ENCODE results near the gene HEXB.

Gene HEXB

DNA sequence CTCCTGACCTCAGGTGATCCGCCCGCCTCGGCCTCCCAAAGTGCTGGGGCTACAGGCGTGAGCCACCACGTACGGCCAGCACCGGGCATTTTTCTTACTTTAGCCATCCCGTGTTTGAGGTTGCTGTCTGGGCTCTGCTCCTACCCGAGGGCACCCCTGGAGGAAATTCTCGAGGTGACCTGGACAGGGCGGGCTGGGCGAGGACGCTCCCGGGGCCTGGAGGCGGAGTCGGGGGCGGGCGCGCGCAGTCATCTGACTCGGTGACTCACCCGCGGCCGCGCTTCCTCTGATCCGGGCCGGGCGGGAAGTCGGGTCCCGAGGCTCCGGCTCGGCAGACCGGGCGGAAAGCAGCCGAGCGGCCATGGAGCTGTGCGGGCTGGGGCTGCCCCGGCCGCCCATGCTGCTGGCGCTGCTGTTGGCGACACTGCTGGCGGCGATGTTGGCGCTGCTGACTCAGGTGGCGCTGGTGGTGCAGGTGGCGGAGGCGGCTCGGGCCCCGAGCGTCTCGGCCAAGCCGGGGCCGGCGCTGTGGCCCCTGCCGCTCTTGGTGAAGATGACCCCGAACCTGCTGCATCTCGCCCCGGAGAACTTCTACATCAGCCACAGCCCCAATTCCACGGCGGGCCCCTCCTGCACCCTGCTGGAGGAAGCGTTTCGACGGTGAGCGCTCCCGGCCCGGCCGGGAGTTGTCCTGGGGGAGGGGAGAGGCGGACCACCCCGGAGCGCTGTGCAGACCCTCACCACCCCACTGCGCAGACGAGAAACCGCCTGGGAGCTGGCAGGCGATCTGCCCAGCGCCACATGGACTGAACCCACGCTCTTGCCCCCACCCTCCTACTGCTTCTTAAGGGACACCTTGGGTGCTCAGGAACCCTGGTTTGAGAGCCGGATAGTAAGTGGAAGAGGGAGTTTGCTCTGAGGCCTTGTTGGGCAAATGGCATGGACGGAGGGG is at the start of gene HEXB:
Gene HEXB (plus strand): TSS at position 334 of the 952 bp plus-strand sequence. CDS start 28 bp downstream, at position 362.
- peak; percentile 84 for DNase-seq (ENCODE audit: low spot score)

DNA sequence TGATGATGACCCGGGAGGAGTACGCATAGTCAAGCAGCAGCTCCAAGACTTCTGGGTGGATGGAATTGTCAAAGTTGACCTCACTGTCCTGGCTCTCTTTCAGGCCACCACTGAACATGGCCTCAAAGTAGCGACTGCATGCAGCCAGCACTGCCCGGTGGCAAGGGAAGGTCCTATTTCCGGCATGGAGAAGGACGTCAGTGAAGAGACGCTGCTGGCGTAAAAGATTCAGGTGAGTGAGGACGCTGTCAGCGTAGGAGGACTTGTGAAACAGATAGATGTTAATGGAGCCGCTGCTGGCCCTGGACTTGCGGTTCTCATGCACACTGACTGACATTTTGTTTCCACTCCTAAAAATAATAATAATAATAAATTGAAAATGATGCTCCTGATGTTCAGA is 48.9 kb upstream of the HEXB start:
- DNase-seq (ENCODE audit: low spot score) = no peak

DNA sequence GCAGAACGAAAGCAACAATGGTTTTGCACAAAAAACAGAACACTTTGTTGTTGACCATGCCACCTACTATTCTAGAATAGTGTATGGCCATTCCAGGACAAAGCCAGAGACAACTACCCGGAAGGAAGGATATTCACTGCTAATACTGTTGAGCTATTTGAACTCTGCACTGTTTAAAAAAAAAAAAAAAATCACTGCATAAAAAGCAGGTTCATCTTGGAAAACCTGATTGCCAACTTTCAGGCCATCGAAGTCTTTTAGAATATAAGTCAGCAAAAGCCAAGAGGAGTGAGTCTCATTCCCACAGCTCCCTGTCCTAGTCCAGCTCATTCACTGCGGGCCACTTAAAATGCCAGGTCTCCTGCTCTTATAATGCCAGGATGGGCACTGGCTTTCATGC is 48.5 kb upstream of the HEXB start:
- DNase-seq (ENCODE audit: low spot score) = no peak

DNA sequence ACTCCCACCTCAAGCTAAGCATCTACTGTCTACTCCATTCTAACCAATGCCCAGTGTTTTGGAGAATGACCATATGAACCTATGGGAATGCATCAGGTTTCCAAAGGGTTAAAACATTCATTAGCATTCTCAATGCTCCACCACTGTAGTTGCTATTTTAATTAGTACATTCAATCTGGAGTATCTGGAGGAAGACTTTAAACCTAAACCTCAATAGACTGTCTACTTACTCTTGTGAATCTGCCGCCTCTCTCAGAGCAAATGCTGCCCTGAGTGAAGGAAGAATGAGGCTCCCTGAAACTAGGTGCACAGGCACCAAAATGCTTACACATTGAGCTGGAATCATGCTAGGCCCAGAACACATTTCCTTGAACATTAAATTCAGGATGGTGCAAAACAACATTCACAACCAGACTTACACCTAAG is 46.5 kb upstream of the HEXB start:
- DNase-seq (ENCODE audit: low spot score) = no peak

DNA sequence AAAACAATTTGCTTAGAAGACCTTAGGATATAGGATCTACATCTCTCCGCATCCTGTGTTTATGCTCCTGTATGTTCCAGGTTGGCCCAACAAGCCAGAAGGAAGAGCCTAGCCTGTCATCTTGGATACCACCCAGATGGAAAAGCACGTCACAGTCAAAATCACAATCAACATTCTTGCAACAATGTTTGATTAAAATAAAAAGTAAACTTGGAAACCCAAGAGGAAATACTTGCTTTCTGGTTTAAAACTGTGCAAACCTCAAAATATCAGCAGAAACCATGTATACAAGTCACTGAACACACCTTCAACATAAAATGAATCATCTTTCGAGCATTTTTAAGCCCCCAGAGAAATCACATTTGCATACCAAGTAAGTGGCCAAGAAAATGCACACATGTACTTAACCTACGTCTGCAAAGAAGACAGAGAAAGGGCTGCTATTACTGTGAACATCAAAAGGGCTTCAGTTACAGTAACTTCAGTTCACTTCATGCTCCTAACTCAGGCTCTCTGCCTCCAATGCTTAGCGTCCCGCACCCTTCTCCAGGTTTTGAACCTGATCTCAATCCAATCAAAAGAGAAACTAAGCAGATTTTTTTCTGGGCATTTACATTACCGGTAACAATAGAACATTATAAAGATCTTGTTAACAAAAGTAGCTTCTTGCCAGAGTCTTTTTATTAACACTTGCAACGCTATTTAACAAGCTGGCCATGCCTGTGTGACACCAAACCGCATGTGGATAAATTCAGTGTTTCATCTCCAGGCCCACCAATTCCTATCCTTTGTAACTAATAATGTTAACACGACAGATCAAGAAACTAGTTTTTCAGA is 45.8 kb upstream of the HEXB start:
- DNase-seq (ENCODE audit: low spot score) = peak; percentile 26

DNA sequence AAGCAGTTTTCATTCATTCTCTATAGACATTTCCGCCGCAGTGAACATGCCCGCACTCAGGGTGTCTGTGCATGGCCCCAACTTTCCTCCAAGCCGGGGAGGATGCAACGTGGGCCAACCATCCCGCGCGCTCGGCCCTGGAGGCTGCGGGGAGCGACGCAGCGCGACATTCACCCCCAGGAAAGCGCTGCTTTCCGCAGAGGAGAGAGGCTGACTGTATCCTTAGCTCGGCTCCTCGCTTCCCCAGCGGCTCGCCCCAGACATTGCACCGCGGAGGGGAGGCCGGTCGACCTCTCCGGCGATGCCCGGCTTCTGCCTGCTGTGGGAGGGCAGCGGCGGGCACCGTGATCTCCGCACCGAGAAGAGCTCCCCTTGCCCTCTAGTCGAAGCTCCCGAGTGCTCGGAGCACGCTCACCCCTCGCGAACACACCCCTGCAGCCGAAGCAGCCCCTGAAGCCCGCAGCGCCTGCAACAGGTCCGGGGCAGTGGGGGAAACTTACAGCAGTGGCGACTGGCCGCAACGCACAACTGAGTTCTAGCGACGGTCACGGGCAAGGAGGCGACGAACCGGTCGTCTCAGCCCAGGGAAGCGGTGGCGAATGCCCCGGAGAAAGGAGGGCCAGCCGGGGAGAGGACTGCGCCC is 45.1 kb upstream of the HEXB start:
- peak; percentile 38 for DNase-seq (ENCODE audit: low spot score)

DNA sequence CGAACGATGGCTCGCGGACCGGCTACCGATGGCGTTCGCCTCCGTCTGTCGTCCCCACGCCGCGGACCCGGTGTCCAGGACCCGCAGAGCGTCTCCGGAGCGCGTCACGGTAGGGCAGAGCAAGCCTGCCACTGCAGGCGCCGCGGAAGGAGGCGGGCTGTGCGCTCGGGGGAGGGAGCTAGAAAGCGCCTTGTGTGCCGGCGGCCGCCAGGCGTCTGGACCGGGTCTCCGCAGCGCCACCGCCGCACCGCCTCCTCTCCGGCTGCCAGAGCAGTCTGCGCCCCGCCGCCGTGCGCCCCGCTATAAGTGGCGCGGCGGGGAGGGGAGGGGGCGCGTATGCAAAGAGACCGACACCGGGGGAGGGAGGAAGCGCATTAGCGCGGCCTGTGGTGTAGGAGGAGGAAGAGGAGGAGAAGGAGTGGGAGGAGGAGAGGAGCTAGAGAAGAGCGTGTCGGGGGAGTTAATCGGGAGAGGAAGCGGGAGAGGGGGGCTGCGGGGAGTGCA is 44.5 kb upstream of the HEXB start, which contains the start of gene ENC1:
Gene ENC1 (minus strand): TSS at position 279 of the 504 bp plus-strand sequence. CDS start 4,243 bp downstream, outside the sequence.
- peak; percentile 84 for DNase-seq (ENCODE audit: low spot score)

DNA sequence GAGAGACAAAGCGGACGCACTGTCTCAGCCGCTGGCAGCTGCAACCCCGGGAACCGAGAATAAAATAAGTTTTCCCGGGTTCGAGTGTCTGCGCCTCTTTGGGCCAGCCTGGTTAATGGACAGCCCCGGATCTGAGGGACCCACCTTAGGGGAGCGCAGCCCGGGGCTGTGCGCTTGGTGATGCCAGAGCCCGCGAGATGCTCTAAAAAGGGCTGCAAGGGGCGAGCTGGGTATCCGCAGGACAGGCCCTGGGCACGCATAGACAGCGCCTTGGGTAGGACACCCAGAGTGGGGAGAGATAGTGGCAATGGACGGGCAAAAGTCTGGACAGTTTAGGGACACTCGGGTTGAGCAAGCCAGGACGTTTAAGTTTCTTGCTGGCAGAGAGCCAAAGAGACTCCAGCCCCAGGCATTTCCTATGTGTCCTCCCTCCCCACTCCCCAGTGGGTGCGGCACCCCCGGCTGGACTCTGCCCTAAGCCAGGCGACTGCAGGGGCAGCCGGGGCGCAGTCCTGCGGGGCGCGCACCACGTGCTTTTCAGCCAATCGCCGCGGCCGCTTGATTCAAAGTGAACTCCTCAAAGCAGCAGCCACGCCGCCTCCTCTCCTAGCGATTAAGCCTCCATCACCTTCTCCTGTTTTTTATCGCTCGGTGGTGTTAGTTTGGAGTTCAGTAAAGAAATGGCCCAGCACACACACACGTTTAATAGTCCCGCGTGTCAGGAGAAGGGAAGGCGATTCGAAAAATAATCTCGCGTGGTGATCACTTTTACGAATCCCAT is 43.9 kb upstream of the HEXB start:
- DNase-seq (ENCODE audit: low spot score) = peak; percentile 91

DNA sequence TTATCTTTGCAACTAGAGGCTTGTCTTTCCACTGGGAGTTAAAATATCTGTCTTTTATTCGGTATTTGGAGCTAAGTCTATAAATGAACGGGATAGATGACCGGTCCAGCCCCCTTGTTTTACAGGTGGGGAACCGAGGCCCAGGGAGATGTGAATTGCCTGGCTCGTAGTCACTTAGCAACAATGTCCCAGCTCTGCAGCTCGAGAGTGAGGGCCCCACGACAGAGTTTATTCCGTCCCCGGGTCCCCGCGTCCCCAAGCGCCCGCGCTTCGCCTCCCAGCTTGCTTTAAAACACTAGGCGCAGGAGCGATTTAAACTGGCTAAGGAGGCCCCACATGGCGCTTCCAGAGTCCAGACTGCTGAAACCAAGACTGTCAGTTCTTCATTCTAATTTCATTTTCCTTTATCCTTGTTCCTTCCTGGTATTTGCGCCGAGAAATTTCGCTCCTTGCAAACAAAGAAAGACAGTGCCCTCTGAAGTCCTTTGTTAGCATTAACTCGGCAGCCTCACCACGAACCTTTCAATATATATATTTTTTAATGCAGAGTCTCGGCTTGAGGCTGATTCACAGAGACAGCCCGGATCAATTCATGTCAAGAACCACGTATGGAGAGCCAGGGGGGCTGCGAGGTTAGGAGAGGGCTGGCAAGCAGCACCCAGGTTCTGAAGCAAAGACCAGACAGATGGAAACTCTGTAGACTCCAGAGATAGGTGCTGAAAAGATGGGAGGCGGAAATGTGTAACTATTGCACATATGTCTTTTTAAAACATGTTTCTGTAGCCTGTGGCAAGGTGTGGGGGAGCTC is 43.1 kb upstream of the HEXB start:
- DNase-seq (ENCODE audit: low spot score) = peak; percentile 80

DNA sequence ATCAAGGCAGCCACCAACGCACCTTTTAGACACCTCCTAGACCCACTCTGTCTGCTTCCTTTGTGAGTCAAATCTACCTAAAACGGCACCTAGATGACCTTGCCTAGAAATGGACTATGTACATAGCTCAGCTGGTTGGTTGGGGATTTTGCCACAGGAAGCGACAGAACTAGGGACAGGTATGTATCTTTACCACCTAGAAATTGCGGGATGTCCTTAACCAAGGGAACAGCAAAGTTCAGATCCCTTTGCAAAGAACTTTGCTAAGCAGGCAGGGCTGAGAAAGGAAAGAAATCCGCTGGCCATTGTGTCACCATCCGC is 42.5 kb upstream of the HEXB start:
- peak; percentile 17 for DNase-seq (ENCODE audit: low spot score)

DNA sequence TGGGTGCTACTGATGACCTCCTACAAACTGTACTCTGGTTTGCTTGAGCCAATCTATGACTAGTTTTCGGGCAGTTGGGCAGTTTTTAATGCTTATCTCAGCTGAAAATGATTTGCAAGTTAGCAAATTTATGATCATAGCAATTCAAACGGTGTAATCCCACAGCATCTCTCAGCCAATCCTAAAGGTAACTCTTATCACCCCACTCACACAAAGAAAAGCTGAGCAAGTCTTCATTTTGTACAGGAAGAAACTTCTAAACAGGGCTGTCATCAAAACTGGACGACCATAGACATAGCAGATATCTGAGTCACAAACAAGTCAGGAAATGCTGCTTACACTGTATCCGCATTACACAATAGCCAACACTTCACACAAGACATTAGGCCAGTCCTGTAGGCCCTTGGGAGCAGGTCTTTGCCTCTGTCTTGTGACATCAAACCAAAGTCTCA is 41.9 kb upstream of the HEXB start:
- peak; percentile 99 for DNase-seq (ENCODE audit: low spot score)

DNA sequence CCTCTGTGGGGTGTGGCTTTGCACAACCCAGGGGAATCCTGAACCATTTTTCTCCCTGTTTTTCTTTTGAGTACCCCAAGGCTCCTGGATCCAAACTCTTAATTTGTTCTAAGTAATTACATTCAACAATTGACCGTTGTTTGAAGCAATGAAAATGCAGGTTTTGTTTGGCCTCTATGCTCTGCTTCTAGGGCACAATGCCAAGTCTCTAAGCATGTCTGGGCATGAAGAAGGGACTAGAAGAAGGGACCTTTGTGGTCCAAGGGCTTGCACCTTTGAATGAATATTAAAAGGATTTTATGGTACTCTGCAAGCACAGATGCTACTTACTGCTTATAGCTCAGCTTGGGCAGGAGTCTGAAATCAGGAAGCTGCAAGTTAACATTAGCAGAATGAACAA is 37.9 kb upstream of the HEXB start:
- DNase-seq (ENCODE audit: low spot score) = no peak

DNA sequence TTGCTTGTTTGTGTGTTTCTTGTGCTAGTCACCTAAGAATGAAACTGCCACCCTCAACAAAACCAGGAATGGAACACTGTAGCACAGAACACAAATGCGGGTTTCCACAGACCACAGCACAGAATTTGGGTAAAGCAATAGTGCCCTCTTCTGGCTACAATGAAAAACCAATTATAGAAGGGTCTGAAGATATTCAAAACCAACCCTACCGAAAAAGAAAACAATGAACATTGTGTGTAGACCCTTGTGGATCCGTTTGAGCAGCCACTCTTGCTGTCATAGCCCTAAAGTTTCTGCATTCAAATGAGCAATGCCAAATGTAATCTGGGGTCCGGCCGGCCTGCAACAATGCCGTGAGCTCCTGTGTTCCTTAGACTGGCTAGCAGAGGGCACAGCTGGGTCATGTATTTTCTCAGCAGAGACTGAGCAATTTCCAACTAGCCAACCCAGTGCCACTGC is 36.2 kb upstream of the HEXB start:
- peak; percentile 65 for DNase-seq (ENCODE audit: low spot score)

DNA sequence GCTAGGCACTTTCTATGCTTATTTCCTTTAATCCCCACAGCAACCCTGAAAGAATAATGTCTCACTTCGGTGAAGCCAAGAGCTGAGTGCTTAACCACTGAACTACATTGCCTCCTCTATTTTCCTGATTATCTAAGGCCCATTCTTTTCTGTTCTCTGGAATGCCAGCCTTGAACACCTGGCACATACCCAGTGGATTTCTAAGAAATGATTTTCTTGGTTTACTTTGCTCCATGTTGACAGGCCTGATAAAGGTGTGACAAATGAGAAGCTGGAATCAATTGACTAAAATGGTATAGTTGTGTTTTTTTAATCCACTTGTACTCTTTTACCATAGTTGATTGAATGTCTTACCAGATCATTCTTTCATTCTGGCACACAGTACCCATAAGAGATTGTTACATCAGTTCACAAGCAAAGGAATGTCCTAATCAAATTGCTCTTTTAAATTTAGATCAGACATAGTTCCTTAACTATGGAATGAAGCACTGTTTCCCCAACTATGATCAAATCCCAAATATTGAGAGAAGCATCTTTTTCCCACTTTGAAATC is 35.5 kb upstream of the HEXB start:
- DNase-seq (ENCODE audit: low spot score) = no peak

DNA sequence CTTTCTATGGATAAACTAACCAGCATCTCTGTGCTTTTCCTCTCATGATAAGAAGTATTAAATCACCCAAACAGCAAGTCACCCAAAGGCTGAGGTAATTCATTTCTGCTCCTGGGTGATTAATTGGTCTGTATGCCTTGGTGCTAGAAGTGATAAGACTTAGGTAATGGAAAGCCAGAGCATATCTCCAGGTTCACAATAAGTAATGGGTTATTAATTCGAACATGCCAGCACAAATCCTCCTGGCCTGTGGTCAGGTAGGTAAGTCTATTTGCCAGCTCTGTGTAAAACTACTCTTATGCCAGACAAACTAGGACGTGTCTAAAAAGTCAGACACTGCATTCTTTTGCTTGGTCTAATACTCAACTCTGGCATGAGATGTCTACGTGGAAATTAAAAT is 33.3 kb upstream of the HEXB start:
- no peak for DNase-seq (ENCODE audit: low spot score)

DNA sequence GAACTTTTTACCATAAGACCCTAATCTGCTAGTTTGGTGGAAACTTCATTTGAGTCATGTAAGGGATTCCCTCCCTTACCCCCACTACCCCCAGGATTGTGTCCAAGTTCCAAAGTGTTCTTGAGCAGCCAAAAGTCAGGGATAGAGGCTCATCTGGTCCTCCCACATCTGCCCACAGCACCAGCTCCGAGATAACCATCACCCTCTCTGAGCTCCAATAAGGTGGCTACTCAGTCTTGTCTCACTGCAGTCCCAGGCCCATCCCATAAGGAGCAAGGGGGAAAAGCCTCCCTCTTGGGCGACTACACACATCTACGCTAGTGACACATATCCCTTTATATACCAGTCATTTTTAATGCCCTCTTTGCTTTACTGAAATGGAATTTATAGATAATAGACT is 32.5 kb upstream of the HEXB start:
- DNase-seq (ENCODE audit: low spot score) = no peak

DNA sequence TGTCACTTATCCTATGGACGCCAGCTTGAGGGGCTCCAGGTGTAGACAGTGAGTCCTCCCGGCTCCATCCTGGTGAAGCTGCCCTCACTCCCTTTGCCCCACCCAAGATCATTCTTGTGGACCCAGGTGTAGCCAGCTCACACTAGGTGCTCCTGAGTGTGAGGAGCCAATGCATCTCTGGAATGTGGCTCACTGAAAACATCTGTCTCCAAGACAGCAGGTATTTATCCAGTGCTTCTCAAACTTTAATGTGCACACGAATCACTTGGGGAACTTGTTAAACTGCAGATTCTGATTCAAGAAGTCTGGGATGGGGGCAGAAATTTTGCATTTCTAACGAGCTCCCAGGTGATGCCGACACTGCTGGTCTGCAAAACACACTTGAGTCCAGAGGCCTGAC is 31.0 kb upstream of the HEXB start:
- DNase-seq (ENCODE audit: low spot score) = no peak

DNA sequence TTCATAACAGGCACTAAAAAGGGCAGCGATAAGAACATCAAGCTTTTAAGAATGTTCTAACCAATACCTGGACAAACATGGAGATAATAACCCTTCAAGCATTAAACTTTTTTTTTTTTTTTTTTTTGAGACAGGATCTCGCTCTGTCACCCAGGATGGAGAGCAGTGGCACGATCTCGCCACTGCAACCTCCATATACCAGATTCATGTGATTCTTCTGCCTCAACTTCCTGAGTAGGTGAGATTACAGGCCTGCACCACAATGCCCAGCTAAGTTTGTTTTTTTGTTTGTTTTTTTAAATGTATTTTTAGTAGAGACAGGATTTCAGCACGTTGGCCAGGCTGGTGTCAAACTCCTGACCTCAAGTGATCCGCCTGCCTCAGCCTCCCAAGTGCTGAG is 29.8 kb upstream of the HEXB start:
- no peak for DNase-seq (ENCODE audit: low spot score)

DNA sequence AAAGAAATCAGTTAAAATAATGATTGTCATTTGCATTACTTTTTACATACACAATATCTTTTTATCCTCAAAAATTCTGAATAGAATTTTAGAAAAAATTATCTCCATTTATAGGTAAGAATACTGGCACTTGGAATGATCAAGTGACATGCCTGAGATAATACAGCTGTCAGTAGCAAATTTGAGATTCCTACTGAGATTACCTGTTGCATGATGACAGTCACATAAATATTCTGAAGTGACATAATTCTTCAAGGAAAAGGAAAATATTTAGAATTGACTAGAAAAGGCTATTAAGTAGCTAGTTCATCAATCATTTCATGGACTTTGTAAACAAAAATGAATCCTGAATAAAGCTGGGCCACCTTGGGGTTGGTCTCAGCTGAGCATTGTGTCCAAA is 29.3 kb upstream of the HEXB start:
- DNase-seq (ENCODE audit: low spot score) = no peak

DNA sequence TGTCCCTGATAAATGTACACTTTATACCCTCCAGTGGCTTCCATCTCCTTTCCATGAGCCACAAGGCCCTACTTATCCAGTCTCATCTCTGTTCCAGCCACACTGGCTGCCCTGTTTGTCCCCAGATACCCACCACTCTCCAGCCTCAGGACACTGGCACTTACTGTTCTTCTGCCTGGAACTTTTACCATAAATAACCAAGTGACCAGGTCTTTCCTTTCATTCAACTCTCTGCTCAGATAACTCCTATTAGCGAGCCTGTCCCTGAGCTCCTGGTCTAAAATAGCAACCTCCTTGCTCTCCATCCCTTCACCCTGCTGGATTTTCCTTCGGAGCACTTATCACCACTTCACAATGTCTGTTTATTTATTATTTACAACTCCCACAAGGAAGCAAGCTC is 27.9 kb upstream of the HEXB start:
- DNase-seq (ENCODE audit: low spot score) = no peak

Data from kidney capillary endothelial cell (primary cell).